ENCODE data around the gene ITGB1BP1.
"Not testable (repeated sequence)": the region's sequence is repeated elsewhere in the genome, so short reads cannot be mapped to it uniquely, and the experiment has no call there.

ITGB1BP1 gene

GRCh38 chr2:9398881-9399780 is 24.2 kb downstream of the ITGB1BP1 start:
- no peak for DNase-seq

DNA sequence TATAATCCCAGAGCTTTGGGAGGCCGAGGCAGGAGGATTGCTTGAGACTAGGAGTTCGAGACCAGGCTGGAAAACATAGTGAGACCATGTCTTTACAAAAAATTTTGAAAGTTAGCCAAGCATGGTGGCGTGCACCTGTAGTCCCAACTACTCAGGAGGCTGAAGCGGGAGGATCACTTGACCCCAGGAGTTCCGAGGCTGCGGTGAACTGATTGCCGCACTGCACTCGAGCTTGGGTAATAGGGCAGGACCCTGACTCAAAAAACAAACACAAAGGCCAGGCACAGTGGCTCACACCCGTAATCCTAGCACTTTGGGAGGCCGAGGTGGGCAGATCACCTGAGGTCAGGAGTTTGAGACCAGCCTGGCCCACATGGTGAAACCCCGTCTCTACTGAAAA is 25.1 kb downstream of the ITGB1BP1 start:
- not testable (repeated sequence) for DNase-seq

DNA sequence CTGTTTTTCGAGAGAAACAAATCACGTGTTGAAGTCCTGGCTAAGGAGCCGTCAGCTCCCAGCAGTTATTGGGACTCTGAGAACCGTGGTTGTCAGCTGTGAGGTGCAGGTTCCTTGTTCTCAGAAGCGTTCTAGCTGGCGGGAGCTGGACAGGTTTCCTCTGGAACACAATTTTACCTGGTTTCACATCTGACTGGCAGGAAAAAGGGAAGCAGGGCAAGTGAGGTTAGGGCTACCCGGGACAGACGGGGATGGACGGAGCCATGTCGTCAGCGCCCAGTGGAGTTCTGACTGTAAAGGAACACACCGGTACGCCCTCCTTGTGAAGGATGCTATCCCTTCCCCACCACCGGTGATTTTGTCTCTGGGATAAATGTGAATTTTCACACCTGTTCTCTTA is 26.1 kb downstream of the ITGB1BP1 start:
- no peak for DNase-seq

- no peak for DNase-seq
Measured at GRCh38 chr2:9394816-9395215, 28.5 kb downstream of the ITGB1BP1 start.

DNA sequence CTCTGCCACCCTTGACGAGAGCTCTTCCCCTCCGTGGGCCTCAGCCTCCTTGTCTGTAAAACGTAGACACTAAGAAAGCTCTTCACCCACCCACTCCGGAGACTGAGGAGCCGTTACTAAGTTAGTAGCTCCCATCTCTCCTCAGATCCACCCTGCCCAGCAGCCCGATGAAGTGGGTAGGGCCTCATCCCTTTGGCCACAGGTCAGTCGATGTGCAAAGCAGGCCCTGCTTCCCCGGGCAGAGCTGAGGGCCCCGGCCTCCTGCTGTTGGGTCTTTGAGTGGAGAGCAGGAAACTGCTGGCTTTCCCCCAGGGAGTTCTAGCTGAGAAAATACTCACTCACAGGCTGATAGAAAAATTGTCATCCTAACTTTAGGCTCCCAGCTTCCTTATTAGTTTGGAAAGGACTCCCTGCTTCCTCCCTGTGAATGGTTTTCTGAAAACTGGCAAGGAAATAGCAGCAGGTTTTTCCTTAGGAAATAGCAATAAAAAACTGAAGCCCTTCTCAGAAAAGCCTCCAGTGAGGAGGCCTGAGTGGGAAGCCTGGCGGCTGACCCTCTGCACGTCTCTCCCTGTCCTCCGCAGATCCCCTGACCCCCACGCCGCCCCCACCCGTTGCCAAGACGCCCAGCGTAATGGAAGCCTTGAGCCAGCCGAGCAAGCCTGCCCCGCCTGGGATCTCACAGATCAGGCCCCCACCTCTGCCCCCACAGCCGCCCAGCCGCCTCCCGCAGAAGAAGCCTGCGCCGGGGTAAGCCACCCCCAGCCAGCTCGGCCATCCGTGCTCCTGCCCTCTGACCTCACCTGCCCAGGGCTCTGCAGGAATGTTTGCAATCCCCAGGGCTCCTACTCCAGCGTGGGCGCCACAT is 30.2 kb downstream of the ITGB1BP1 start:
- DNase-seq = no peak

DNA sequence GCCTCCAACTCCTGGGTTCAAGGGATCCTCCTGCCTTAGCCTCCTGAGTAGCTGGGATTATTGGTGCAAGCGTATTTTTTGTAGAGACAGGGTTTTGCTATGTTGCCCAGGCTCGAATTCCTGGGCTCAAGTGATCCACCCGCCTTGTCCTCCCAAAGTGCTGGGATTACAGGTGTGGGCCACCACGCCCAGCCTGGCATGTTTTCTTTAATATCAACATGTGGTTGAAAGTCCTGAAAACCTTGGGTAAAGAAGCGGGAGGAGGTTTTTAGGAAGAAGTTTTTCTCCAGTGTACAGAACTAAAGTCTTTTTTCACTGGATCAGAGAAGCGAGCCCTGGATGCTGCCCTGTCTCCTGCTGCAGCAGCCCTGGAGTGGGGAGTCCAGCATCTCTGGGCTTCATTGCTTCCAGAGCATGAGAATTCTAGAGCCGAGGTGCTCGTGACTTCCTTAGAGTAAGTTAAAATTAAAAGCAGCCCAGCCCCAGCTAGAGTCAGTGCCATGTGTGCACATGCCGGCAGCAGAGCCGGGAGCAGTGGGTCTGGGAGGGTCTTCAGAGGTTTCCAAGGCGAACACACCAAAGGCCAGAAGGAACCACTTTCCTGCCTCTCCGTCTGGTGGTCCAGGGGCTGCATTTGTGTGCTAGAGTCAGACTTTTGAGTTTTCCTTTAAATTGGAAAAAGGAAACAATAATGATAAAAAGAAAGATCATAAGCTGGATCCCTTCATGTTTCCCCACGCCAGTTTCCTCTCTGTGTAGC is 31.2 kb downstream of the ITGB1BP1 start:
- no peak for DNase-seq

GRCh38 chr2:9390991-9391390 is 32.3 kb downstream of the ITGB1BP1 start:
- no peak for DNase-seq

GRCh38 chr2:9390151-9390850 is 33.0 kb downstream of the ITGB1BP1 start:
- no peak for DNase-seq

GRCh38 chr2:9388950-9389911 is 34.1 kb downstream of the ITGB1BP1 start:
- DNase-seq = no peak

- DNase-seq = no peak
Measured at GRCh38 chr2:9388199-9388681, 35.1 kb downstream of the ITGB1BP1 start.

GRCh38 chr2:9385841-9386240 is 37.5 kb downstream of the ITGB1BP1 start:
- DNase-seq = no peak

DNA sequence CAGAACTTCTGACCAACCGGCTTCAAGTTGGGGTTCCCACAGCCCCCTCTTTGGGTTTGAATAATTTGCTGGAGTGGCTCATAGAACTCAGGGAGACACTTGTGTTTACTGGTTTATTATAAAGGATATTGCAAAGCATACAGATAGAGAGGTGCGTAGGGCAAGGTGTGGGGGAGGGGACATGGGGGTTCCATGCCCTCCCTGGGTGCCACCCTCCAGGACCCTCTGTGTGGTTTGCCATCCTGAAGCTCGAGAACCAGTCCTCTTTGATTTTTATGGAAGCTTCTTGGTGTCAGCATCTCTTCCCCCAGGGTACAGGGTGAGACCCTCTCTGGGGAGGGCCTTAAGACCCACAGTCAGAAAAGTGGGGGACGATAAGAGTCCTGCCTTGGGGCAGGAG is 38.8 kb downstream of the ITGB1BP1 start:
- DNase-seq = no peak

DNA sequence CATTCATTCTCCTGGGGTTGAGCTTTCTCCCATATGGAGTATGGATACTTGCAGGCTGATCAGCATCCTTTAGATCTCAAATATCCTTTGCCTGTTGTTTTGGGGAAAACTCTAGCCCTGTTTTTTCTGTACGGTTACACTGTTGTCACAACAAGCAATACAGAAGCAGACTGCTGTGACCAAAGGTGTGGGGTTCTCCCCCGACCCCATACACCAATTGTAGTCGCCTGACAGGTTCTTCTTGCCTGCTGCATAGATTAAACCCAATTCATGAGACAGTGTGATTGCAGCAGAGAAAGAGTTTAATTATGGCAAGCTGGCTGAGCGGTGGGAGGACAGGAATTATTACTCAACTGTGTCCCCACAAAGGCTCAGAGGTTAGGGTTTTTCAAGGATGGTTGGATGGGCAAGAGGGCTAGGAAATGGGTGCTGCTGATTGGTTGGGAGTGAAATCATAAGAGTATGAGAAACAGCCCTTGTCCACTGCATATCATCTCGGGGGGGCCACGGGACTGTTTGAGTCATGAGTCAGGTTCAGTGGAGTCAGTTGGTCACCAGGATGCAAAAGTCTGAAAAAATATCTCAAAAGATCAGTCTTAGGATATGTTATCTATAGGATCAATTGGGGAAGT is 40.6 kb downstream of the ITGB1BP1 start:
- DNase-seq = no peak

DNA sequence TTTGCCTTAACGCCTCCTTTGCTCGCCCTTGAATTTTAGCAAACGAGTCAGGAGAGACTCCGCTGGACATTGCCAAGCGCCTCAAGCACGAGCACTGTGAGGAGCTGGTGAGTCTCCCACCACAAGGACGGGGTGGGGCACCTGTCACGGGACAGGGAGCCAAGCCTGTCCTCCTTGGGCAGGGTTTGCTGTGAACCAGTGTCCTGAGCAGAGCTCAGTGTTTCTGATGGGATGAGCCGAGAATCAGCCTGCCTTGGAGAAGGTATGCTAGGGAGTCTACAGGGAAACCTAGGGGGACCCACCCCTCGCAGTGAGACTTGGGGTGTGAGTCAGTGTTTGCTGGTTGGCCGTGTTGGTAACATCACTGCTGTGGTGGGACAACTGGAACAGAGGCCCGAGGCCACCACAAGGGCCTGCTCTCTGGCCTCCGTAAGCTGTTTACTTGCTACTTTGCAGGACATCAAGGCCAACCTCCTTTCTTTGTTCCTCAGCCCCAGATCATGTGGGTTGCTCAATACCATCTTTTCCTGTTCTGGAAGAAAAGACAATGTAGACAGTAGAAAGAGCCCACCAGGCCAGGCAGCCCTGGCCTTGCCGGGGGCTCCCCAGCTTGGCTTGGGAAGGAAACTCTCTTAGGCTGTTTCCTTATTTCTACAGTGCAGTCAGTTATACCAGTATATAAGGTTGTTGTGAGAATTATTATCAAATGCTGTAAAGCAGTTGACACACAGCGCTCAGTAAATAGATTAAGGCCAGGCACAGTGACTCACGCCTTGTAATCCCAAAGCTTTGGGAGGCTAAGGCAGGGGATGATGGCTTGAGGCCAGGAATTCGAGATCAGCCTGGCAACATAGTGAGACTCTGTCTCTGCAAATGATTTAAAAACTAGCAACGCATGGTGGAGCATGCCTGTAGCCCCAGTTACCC is 42.4 kb downstream of the ITGB1BP1 start:
- DNase-seq = no peak

DNA sequence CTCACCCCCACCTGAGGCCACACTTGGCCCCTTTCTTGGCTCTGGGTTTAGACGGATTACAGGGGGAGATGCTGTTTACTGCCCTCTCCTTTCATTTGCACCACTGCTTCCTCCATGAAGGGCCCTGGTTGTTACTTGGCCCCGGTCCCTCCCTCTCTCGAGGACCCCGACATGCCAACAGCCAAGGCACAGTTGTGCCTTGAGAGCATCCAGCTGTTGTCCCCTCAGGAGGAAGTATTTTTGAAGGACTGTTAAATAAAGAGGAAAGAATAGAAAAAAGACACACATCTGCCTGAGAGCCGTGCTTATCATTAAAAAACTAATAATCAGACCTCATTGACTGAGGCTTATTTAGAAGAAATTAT is 44.0 kb downstream of the ITGB1BP1 start:
- no peak for DNase-seq

DNA sequence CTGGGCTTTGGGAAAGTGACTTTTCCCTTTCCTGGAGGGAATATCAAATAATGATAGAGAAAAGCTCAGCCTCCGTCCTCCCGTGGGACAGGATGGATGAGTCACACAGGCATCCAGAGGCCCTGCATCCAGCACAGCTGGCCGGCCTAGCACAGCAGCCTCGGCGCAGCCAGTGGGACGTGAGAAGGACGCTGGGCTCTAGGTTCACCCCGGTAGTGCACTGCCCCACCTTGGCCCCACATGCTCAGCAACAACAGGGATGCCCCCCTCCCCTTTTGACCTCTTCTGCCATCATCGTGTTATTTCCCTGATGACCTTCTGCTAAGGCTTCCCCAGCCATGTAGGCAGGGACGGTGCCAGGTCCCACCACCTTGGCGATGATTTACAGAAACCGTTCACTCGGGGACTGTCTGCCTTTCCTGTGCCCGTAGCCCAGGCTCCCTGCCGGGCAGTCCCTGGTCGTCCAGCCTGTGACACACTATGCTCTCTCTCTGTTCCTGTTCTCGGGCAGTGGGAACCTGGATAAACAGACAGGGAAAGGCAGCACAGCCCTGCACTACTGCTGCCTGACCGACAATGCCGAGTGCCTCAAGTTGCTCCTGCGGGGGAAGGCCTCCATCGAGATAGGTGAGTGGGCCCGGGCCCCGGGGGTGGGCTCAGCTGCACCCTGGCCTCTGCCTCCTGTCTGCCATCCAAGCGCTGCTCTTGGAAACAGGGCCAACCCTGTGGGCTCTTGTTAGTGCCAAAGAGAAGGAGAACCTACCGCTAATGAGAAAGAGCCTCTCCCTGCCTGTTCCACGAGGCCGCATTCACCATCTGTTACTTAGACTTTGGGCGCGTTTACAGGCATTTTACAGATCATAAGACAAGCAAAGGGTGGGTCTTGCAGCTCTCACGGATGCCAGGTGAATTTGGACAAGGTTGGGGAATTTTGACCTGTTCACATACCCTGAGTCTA is 44.6 kb downstream of the ITGB1BP1 start:
- DNase-seq = no peak

GRCh38 chr2:9377461-9378097 is 45.7 kb downstream of the ITGB1BP1 start:
- DNase-seq = no peak
